Measurements from ENCODE around the gene GPR180.

GRCh38 chr13:94595950-94596574 is 5.6 kb upstream of the GPR180 start, which contains the start of gene TGDS:
- peak in 3 of 5 experiments; percentile 8 to 21 (median 20) for TF ChIP-seq CTCF (IDR thresholded peaks at IDR 0.05)
- TF ChIP-seq EP300 (IDR thresholded peaks at IDR 0.05; ENCODE audit: low read depth), result no peak
- peak; percentile 71 for TF ChIP-seq POLR2A (IDR thresholded peaks at IDR 0.05)
- TF ChIP-seq POLR2AphosphoS5 (IDR thresholded peaks at IDR 0.05), result peak; percentile 84 to 90 (median 85)

Data from transverse colon (tissue), 4 donors.